ENCODE measurements around the gene LGALS7.
"Not testable (repeated sequence)": the region's sequence is repeated elsewhere in the genome, so short reads cannot be mapped to it uniquely, and the experiment has no call there.

LGALS7 gene

DNA sequence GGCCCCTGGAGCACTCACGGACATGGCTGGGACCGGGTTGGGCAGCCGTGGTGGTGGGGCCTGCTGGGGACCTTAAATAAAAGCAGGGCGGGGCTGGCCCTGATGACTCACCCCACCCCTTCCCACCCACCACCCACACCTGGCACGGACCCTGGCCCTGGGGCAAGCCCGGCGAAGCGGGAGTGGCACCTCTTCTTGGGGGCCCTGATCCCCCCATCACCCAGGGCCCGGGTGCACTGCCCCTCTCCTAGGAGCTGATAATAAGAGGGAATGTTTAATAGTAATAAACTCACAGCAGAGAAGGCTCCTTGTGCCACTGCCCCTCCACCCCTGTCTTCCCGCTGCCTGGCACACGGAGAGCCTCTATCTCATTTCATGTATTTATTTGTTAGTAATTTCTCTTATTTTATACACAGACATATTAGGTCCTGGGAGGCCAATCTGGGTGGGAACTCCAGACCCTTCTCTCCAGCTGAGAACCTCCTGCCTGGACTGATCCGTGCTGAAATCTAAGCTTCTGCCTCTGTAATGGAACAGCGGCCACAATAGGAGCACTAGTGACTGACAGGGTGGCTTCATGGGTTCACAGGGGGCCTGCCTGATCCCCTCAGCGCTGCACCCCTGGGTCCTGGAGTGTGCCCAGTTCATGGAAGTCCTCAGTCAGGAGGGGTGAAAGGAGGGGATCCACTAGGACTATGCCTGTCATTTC lies at the start of gene LGALS7:
TSS of gene LGALS7 (minus strand) at position 49 of the 709 bp plus-strand sequence. CDS start at position 24, 25 bp downstream.
- no peak for DNase-seq (ENCODE audit: low read depth in 2 of 2)

DNA sequence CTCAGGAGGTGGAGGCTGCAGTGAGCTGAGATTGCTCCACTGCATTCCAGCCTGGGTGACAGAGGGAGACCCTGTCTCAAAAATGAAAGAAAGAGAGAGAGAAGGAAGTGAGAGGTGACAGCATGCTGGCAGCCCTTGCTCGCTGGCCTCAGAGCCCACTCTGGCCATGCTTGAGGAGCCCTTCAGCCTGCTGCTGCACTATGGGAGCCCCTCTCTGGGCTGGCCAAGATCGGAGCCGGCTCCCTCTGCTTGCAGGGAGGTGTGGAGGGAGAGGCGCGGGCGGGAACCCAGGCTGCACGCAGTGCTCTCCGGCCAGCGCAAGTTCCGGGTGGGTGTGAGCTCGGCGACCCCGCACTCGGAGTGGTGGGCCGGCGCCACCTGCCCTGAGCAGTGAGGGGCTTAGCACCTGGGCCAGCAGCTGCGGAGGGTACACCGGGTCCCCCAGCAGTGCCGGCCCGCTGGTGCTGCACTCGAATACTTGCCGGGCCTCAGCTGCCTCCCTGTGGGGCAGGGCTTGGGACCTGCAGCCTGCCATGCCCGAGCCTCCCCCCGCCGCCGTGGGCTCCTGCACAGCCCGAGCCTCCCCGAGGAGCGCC lies 48.0 kb upstream of the LGALS7 start:
- not testable (repeated sequence) for DNase-seq (ENCODE audit: low read depth in 2 of 2)

DNA sequence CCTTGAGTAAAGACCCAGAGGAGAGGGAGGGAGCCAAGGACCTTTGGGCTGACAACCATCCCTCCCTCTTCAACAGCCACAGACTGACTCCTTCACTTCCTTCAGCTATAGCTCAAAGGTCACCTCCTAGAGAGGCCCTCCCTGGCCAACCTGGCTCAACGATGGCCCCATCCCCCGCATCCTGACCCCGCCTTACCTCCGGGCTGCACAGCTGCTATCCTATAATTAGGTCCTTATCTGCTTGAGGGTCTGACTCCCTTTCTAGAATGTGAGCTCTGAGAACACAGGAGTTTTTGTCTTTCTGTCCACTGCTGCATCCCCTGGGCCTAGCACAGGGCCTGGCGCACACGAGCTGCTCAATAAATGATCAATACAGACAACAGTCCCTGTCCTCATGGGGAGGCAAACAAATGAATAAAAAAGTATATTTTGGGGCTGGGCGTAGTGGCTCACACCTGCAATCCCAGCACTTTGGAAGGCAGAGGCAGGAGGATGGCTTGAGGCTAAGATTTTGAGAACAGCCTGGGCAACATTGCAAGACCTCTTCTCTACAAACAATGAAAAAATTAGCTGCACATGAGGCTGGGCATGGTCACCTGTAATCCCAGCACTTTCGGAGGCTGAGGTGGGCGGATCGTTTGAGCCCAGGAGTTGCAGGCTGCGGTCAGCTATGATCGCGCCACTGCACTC lies 46.1 kb upstream of the LGALS7 start:
- no peak for DNase-seq (ENCODE audit: low read depth in 2 of 2)

DNA sequence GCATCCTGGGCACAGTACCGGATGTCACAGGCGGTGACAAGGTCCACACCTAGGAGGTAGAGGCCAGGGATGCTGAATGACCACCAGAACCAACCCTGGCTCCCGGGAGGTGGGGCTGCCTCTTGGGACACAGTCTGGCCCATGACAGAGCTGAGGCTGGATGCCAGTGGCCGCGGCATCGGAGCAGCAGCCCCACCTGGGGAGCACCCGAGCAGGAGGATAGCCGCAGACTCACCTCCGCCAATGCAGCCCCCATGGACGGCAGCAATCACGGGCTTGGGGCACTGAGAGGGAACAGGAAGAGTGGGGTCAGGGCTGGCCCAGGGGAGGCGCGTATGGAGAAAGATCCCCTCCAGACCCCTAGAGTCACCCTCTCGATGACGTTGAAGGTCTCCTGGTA lies 43.8 kb upstream of the LGALS7 start:
- no peak for DNase-seq (ENCODE audit: low read depth in 2 of 2)

DNA sequence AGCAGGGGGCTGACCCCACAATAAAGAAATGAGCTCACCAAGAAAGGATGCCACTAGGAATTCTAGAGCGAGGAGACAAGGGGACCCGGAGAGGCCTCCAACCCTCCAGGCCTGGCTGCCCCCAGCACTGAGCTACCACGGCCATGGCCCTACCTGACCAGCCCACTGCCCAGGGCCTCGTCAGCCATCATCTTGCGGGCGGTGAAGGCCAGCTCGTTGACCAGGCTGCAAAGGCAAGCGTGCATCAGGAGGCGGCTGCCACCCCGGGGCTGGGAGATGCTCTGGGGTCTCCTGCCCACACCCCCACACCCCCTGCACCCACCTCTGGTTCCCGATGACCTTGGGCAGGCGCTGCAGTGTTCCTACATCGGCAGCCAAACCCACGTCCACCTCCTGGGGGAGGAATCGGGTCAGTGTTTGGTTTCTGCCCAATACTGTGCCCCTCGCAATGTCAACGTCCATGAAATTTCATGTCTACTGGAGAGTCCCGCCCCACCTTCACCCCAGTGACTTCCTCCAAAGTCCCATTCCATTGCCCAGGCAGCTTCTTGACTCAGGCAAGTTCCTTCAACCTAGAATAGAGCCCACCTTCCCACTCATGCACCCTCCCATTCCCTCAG lies 42.9 kb upstream of the LGALS7 start:
- no peak for DNase-seq (ENCODE audit: low read depth in 2 of 2)

DNA sequence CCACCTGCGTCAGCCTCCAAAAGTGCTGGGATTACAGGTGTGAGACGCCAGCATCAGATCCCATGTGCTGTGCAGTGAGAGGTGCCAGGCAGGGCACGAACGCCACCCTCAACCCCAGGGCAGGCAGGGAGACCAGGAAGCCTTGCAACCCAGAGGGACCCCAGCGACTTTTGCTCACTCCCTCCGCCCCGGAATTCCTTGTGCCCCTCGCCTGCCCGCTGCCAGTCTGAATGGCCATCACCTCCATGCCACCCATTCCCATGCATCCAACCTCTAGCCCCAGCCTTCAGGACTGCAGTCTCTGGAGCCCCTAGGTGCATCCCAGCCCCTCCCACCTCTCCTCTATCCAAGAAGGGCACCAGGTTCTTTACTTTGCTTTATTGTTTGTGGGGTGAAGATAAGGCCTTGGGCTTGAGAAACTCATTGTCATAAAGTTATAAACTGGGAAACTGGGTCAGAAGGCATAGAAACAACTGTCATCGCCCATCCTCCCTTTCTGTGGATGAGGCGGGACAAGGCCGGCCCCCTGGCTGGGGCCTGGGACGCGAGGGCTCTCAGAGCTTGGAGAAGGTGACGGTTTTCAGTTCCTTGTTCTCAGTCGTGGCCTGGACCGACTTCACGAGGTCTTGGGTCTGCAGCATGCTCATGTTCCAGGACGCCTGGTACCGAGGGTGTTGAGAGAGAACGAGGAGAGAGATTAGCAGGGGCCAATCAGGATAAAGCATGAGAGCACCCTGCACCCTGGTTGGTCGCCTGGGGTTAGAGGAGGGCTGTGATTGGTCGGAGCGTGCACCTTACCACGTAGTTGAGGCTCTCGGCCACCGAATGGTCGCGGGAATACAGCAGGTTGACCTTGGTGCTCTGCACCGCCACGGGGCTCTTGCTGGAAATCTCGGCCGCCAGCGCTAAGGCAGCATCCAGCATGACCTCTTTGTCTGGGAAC lies 42.0 kb upstream of the LGALS7 start:
- DNase-seq (ENCODE audit: low read depth in 2 of 2): no peak

DNA sequence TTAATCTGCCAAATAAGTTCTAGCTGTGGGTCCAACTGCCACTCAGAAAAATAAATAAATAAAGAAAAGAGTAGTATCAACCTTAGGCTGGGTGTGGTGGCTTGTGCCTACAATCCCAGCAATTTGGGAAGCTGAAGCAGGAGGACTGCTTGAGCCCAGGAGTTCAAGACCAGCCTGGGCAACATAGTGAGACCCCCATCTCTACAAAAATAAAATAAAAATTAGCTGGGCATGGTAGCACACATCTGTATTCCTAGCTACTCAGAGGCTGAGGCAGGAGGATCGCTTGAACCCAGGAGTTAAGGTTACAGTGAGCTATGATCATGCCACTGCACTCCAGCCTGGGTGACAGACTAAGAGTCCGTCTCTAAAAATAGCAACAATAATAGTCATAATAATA lies 40.6 kb upstream of the LGALS7 start:
- DNase-seq (ENCODE audit: low read depth in 2 of 2): not testable (repeated sequence)

DNA sequence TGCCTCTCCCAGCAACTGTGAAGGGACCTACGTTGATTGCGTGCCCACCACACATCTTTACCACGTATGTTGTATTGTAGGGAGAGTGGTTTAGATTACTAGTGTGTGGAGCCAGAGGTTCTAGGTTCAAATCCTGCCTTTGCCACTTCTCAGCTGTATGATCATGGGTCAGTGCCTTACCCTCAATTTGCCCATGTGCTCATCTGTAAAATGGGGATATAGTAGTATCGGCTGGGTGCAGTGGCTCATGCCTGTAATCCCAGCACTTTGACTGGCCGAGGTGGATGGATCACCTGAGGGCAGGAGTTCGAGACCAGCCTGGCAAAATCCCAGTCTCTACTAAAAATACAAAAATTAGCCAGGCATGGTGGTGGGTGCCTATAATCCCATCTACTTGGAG lies 40.0 kb upstream of the LGALS7 start:
- no peak for DNase-seq (ENCODE audit: low read depth in 2 of 2)

DNA sequence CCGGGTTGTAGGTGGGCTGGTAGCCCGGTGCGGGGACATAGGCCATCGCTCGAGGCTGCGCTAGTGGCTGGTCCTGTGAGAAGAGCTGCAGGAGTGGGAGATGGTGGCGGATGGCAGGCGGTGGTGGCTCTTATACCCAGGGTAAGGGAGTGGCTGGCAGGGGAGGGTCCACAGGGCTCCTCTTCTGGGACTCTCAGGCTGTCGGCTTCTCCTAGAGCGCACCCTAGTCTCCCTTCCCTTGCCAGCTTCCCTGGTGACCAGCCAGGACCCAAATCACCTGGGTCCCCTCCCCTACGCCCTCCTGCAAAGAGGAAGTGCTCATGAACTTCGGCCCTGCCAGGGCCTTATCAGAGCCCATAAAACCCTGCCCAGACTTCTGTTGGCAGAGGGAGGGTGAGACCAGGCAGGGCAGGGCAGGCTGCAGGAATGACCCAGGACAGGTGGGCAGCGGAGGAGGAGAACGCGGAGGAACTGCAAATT lies 39.6 kb upstream of the LGALS7 start, which contains the start of gene LGALS4:
TSS of gene LGALS4 (minus strand) at position 105 of the 480 bp plus-strand sequence. CDS start at position 46, 59 bp downstream.
- DNase-seq (ENCODE audit: low read depth in 2 of 2): no peak

DNA sequence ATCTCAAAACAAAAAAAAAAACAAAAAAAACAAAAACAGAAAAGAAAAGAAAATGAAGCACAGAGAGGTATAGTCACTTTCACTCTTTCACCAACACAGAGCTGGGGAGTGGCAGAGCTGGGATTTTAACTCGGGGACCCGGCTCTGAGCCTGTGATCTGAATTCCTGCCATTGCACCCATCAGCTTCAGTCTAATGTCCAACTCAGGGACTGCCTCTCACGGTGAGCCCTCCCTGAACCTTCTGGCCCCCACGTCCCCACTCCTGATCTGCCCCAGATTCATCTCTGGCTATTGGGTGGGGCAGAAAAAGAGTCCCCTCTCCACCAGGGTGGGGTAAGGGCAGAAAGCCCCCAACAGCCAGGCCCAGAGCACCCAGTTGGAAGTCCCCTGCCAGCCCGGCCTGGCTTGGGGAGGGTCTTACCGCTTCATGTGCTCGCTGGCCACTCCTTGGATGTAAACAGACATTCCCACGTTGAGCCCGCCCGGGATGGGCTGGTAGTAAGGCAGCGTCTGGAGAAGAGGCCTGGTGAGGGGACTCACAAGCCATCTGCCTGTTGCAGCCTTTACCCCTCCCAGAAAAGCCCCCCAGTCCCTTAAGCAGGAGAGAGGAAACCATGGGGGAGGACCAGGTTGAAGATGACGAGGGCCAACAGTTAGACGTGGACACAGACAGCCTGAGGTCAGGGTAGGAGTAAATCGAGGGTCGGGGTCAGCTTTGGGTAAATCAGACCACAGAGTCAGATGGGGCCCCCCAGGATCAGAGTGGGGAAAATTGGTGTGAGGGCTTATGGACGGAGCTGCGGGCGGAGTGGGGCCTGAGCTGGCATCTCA lies 38.9 kb upstream of the LGALS7 start:
- no peak for DNase-seq (ENCODE audit: low read depth in 2 of 2)

DNA sequence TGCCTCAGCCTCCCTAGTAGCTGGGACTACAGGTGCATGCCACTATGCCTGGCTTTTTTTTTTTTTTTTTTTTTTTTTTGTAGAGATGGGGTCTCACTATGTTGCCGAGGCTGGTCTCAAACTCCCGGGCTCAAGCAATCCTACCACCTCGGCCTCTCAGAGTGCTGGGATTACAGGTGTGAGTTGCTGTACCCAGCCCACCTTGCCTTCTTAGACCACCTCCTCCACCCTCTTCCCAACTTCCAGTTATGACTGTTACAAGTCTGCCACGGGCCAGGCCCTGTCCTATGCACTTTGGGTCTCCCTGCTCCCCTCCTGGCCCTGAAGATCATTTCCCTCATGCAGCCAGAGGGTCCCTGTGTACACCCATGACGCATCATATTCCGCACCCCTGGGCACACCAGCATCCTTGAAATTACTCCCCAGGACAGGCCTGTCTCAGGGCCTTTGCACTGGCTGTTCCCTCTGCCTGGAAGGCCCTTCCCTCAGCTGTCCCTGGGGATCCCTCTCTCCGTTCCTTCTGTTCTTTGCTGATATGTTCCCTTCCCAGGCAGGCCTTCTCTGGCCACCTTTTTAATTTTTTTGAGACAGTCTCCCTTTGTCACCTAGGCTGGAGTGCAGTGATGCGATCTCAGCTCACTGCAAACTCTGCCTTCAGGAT lies 36.4 kb upstream of the LGALS7 start:
- DNase-seq (ENCODE audit: low read depth in 2 of 2): no peak

DNA sequence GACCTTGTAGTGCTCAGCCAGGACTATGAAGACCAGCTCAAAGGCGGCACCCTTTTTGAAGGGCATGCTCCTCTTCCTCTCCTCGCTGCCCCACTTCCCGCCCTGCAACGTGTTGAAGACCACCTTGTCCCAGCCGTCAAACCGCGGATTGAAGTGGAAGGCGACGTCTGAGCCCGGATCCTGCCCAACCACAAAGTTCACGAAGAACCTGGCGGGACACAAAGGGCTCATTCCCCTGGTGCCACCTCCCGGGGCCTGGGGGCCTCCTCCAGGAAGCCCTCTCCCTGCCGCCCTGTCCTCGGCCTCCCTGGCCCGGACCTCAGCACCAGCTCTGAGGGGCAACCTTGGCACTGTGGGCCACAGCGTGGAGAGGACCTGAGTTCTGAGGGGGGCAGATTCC lies 35.4 kb upstream of the LGALS7 start:
- DNase-seq (ENCODE audit: low read depth in 2 of 2): no peak

DNA sequence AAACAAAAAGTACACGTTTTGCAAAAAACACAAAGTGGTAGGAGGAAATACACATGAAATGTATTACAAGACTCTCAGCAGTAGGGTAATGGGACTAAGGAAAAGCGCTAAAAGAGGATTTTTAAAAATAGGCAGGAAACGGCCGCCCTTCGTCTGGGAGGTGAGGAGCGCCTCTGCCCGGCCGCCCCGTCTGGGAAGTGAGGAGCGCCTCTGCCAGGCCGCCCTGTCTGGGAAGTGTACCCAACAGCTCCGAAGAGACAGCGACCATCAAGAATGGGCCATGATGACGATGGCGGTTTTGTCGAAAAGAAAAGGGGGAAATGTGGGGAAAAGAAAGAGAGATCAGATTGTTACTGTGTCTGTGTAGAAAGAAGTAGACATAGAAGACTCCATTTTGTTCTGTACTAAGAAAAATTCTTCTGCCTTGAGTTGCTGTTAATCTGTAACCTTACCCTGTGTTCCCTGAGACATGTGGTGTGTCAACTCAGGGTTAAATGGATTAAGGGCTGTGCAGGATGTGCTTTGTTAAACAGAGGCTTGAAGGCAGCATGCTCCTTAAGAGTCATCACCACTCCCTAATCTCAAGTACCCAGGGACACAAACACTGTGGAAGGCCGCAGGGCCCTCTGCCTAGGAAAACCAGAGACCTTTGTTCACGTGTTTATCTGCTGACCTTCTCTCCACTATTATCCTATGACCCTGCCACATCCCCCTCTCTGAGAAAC lies 34.2 kb upstream of the LGALS7 start:
- not testable (repeated sequence) for DNase-seq (ENCODE audit: low read depth in 2 of 2)

DNA sequence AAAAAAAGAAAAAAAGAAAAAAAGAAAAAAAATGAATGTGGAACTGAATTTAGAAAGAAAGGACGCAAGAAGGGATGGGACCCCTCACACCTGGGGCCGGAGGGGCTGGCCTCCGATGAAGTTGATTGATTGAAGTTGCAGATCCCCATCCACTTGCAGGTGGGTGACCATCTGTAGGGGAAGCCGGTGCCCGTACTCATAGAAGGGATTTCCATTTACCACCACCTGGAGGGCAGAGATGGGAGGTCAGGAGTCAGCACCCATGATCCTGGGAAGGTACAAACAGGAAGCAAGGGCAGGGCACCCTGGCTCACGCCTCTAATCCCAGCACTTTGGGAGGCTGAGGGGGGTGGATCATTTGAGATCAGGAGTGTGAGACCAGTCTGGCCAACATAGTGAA lies 33.1 kb upstream of the LGALS7 start:
- no peak for DNase-seq (ENCODE audit: low read depth in 2 of 2)

DNA sequence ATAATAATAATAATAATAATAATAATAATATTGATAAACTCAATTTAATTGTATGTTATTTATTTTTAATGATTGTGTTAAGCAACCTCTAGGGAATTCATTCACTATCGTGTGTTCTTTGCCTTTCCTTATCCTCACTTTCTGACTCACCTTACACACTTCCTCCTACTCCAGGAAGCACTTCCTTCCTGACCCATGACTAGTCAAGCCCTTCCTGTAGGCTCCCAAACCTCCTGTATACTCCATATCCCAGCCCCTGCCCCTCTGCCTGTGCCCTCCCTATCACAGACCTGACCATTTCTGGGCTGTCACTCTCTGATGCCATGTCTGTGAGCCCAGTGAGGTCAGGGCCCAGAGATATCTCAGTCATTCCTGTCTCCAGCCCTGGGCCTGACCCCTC lies 31.9 kb upstream of the LGALS7 start:
- no peak for DNase-seq (ENCODE audit: low read depth in 2 of 2)

DNA sequence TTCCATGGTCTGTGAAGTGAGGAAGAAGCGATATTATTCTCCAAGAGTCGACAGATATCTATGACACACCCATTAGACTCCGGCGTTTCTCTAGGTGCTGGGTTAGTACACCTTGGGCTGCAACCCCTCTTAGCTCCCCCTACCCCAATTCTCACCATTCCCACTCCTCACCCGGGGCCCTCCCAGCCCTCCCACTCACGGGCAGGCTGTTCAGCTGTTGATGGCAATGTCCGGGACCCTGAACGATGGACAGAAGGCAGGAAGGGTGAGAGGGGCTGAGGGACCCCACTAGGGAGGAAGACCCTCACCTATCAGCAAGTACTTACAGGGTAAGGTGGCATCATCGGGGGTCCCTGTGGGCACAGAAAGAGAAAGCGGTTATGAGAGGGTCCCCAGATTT lies 30.2 kb upstream of the LGALS7 start:
- DNase-seq (ENCODE audit: low read depth in 2 of 2): no peak

DNA sequence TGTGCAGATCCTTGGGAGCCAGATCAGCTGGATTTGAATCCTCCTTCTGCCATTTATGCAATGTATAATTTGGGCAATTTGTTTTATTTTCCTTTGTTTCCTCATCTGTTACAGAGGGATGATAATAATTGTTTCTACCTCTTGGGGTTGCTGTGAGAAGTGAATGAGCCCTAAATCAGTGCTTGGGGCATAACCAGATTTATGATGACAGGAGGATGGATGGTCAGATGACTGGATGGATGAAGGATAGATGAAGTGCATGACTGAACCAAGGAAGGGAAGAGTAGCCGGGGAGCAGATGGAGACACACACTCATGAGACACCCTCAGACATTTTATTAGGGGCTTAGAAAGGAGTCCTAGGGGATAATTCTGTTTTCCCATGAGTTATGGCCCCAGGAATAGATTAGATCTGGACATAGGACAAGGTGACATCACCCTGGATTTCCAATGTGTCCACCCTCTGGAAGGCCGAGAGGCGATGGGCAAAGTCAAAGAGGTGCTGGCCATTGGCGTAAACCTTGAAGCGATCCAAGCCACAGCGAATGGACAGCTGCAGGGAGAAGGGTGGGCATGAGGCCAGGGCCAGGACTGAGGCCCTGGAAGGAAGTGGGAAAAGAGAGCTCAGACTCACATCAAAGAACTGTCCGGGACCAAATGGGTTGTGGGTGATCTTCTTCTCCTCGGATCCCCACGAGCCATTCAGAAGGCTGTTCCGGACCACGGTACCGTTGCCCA lies 28.2 kb upstream of the LGALS7 start:
- DNase-seq (ENCODE audit: low read depth in 2 of 2): no peak

DNA sequence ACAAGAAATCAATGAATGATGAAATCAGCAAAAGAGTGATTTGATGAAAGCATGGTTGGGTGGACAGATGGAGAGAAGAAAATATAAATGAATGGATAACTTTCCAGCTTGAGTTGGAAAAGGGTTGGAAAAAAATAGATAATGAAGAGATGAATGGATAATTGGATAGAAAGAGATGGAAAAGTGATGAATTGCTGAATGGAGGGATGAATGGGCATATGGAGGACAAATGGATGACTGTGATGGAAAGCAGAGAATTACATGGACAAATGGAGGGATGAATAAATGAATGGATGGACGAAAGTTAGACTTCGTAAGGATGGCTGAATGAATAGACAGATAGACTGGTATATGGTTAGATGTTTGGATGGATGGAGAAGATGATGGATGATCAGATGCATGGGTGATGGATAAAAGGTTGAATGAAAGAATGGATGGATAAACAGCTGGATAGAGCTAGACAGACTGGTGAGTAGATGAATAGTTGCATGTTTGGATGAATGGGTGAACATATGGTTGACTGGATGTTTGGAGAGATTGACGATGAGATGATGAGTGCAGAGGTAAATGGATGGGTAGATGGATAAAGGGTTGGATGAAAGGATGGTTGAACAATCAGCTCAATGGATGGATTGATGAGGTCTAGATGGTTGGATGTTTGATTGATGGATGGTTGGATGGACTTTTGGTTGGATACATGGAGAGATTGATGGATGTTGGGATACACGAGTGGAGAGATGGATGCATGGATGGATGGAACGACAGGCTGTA lies 27.4 kb upstream of the LGALS7 start:
- DNase-seq (ENCODE audit: low read depth in 2 of 2): no peak

Data from activated CD8-positive, alpha-beta memory T cell treated with anti-CD3 and anti-CD28 coated beads for 4 hours (primary cell).